ENCODE measurements around the gene IL21R.

- TF ChIP-seq CTCF (conservative IDR thresholded peaks at IDR 0.05 in 1 of 2, IDR thresholded peaks at IDR 0.05 in 1 of 2; ENCODE audit: extremely low read depth in 1 of 2, insufficient read depth in 1 of 2, low read depth in 1 of 2, low read length in 2 of 2) (no peak), EZH2 (IDR thresholded peaks at IDR 0.05; ENCODE audit: borderline replicate concordance, low read length) (no peak)
Observed at GRCh38 chr16:27453494-27453825, 51.5 kb downstream of the IL21R start.

Measured in mammary epithelial cell (primary cell).